Kidney epithelial cell (primary cell): Measurements from ENCODE around the gene SERINC3. TPM values are rescaled to one million over a fixed set of nuclear protein-coding genes. Genes with fewer than 3 reads are reported as not detected.

Experiments used
- DNase-seq: peaks from one replicate; pipeline ENCODE4 v3.0.0-alpha.2; 2010; ENCODE audit warnings: low read depth
- H3K27me3 ChIP-seq: 2 replicates; pipeline ENCODE4 v1.6.0; 2011; ENCODE audit warnings: low read length; ENCODE audit not compliant: control insufficient read depth, insufficient read depth
- H3K36me3 ChIP-seq: 2 replicates; pipeline ENCODE4 v1.5.1; 2011; ENCODE audit warnings: low read length; ENCODE audit not compliant: control insufficient read depth, insufficient read depth
- H3K4me3 ChIP-seq: 2 replicates; pipeline ENCODE4 v1.5.1; 2011; ENCODE audit warnings: low read depth, mild to moderate bottlenecking, control low read depth, low read length
- total RNA-seq: library from RNA; depleted of rRNA; stranded (reverse); fragments of >200 nt; gene quantifications from 2 replicates; pipeline ENCODE4 v1.2.3, GENCODE V29; 2015
- TF ChIP-seq, protein P1 (sequence below): IDR thresholded peaks from 2 replicates; pipeline ENCODE4 v1.5.1; 2011; ENCODE audit warnings: mild to moderate bottlenecking, moderate library complexity, low read length, control low read depth, inconsistent platforms; ENCODE audit not compliant: insufficient read depth, poor library complexity, severe bottlenecking

SERINC3 gene
- total RNA-seq, 1 donor from 2014 or later = 80.5 TPM

DNA sequence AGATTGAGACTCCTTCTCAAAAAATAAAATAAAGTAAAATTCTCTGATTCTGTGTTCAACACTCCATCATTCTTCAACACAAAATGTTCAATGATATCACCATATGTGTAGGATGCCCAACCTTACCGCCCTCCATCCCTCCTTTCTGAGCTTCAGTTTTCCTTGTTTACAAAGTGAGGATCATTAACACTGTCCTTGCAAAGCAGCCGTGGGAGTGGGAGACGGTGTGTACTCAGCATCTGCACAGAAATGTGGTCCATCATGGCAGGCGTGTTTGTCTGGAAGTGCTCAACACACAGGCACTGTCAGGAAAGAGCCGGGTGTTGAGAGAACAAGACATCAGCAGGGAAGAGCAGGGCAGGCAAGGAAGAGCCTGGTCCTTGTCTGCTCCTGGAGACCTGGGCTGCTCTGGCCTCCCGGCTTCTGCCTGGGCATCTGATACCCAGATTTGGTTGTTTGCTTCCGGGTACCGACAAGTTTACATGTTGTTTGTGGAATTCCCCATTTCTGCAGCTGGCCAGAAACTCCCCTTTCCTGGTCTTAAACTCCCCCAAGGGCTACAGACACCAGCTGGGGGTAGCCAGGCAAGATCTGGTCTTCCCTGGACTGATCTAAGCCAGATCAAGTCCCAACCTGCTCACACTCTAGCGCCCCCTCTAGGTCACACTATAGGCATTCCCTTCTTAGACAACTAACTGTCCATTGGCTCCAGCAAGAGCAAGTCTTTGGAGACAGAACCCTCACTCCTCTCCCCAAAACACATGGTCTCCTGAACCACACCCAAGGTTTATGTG is 72.9 kb downstream of the SERINC3 start:
- no peak overlapping the region for H3K4me3 ChIP-seq
- H3K27me3 ChIP-seq = no peaks in the 10 kb centered on the region
- TF ChIP-seq, protein P1, sequence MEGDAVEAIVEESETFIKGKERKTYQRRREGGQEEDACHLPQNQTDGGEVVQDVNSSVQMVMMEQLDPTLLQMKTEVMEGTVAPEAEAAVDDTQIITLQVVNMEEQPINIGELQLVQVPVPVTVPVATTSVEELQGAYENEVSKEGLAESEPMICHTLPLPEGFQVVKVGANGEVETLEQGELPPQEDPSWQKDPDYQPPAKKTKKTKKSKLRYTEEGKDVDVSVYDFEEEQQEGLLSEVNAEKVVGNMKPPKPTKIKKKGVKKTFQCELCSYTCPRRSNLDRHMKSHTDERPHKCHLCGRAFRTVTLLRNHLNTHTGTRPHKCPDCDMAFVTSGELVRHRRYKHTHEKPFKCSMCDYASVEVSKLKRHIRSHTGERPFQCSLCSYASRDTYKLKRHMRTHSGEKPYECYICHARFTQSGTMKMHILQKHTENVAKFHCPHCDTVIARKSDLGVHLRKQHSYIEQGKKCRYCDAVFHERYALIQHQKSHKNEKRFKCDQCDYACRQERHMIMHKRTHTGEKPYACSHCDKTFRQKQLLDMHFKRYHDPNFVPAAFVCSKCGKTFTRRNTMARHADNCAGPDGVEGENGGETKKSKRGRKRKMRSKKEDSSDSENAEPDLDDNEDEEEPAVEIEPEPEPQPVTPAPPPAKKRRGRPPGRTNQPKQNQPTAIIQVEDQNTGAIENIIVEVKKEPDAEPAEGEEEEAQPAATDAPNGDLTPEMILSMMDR = peak; percentile 37
- no peak for DNase-seq
- no peaks in the 10 kb centered on the region for H3K36me3 ChIP-seq

DNA sequence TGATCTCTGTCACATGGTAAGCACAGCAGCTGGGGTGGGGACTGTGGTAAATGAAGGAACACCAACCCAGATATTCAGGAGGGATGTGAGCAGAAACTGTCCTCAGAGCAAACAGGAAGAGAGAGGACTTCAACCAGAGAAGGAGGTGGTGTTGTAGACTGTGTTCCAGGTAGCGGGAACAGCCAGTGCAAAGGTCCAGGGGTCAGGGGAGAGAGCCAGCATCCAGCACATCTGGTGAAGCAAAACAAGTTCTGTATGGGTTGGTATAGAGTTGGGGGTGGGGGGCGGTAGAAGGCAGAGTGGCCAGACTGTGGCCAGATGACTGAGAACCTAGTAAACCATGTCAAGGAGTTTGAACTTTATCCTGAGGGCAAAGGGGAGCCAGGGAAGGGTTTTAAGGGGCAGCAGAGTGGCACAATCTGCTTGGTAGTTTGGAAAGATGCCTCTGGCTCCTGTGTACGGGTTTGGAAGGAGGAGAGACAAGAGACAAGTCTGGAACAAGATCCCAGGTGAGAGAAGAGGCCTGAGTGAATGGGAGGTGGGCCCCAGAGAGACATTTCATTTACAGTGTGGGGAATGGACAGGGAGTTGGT is 73.9 kb downstream of the SERINC3 start:
- DNase-seq = no peak
- H3K36me3 ChIP-seq = no peaks in the 10 kb centered on the region

More for the DNA sequence above, 73.9 kb downstream of the SERINC3 start:
- H3K4me3 ChIP-seq = no peak overlapping the region
- H3K27me3 ChIP-seq = no peaks in the 10 kb centered on the region
- TF ChIP-seq, protein P1 = no peak

Other genes with a start within 250 kb of the SERINC3 start
- 5.3 and 5.5 TPM in 2 replicates for gene FITM2, start 210.9 kb downstream of the SERINC3 start, total RNA-seq
- gene R3HDML, start 185.0 kb downstream of the SERINC3 start, total RNA-seq = not detected in 2 replicates
- gene HNF4A, start 166.4 kb downstream of the SERINC3 start, total RNA-seq = not detected in 2 replicates
- gene TTPAL, start 46.2 kb downstream of the SERINC3 start, total RNA-seq = 15.4 and 25.1 TPM in 2 replicates
- 71.0 and 74.1 TPM in 2 replicates for gene PKIG, start 60.5 kb upstream of the SERINC3 start, total RNA-seq
- 18.1 and 19.2 TPM in 2 replicates for gene ADA, start 129.6 kb upstream of the SERINC3 start, total RNA-seq
- gene CCN5, start 193.3 kb upstream of the SERINC3 start, total RNA-seq = not detected in 2 replicates
- 2.5 and 2.8 TPM in 2 replicates for gene KCNK15, start 223.8 kb upstream of the SERINC3 start, total RNA-seq